PC-9 (cell line): ENCODE results near the gene C2CD3.

ENCODE experiments used
- EZH2 ChIP-seq: fragments of 200-600 bp; sonication (generic); IDR thresholded peaks from 2 replicates; pipeline ENCODE4 v1.8.0; 2017; ENCODE audit warnings: antibody characterized with exemption, low read depth
- TF ChIP-seq, protein P1 (sequence below): fragments of 200-600 bp; sonication (generic); conservative IDR thresholded peaks from 2 replicates; pipeline ENCODE4 v1.6.1; 2017; ENCODE audit warnings: mixed run types, antibody characterized with exemption, mild to moderate bottlenecking, moderate library complexity

DNA sequence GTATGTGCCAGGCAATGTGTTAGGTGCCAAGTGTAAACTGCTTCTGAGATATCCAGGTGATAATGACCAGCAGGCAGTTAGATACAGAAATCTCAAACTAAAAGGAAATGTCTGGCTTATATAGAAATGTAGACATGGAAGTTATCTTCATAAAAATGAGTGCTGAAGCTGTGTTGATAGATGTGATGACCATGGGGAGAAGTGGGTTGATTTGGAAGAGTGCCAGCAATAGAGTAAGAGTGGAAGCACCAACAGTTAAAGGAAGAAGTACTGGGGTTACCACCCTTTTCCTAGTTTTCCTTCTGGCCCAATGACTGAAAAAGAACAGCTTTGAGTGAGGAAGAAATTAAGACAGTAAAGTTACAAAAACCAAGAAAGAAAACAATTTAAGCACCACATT is 68.5 kb downstream of the C2CD3 start:
- TF ChIP-seq, protein P1, sequence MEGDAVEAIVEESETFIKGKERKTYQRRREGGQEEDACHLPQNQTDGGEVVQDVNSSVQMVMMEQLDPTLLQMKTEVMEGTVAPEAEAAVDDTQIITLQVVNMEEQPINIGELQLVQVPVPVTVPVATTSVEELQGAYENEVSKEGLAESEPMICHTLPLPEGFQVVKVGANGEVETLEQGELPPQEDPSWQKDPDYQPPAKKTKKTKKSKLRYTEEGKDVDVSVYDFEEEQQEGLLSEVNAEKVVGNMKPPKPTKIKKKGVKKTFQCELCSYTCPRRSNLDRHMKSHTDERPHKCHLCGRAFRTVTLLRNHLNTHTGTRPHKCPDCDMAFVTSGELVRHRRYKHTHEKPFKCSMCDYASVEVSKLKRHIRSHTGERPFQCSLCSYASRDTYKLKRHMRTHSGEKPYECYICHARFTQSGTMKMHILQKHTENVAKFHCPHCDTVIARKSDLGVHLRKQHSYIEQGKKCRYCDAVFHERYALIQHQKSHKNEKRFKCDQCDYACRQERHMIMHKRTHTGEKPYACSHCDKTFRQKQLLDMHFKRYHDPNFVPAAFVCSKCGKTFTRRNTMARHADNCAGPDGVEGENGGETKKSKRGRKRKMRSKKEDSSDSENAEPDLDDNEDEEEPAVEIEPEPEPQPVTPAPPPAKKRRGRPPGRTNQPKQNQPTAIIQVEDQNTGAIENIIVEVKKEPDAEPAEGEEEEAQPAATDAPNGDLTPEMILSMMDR: no peak
- no peak for TF ChIP-seq EZH2
